Spleen (tissue), 11 donors: ENCODE results near the gene CDC7. TPM values are rescaled to one million over a fixed set of nuclear protein-coding genes. Genes with fewer than 3 reads are reported as not detected.

Source experiments
- DNase-seq: peaks from one replicate; pipeline ENCODE4 v3.0.0-alpha.2; 2020
- H3K27ac ChIP-seq, 8 donors: fragments of 200-600 bp; sonication (generic) in 7 of 8; 1 replicate in 4 of 8; 2 replicates in 4 of 8; pipeline versions ENCODE4 v1.5.0 to v1.8.0; 2016 to 2021; ENCODE audit warnings: inconsistent platforms in 4 of 8, mild to moderate bottlenecking in 4 of 8, moderate library complexity in 1 of 8
- H3K27me3 ChIP-seq, 7 donors: fragments of 200-600 bp; sonication (generic) in 6 of 7; replicated peaks in 1 of 7; 1 replicate in 4 of 7; 2 replicates in 3 of 7; pipeline versions ENCODE4 v1.5.0 to v1.8.0; 2016 to 2021; ENCODE audit warnings: inconsistent platforms in 3 of 7, mild to moderate bottlenecking in 1 of 7
- H3K36me3 ChIP-seq, 6 donors: fragments of 200-600 bp; sonication (generic) in 5 of 6; 1 replicate in 4 of 6; 2 replicates in 2 of 6; pipeline versions ENCODE4 v1.5.0 to v1.8.0; 2016 to 2021; ENCODE audit warnings: inconsistent platforms in 2 of 6
- H3K4me1 ChIP-seq, 6 donors: fragments of 200-600 bp; sonication (generic) in 5 of 6; 1 replicate in 3 of 6; 2 replicates in 3 of 6; pipeline versions ENCODE4 v1.5.0 to v1.8.0; 2016 to 2021; ENCODE audit warnings: inconsistent platforms in 3 of 6
- H3K4me3 ChIP-seq, 8 donors: fragments of 200-600 bp; sonication (generic) in 7 of 8; 1 replicate in 4 of 8; 2 replicates in 4 of 8; pipeline versions ENCODE4 v1.5.0 to v1.8.0; 2016 to 2021; ENCODE audit warnings: inconsistent platforms in 4 of 8, mild to moderate bottlenecking in 4 of 8, moderate library complexity in 2 of 8
- H3K9me3 ChIP-seq, 8 donors: fragments of 200-600 bp; sonication (generic) in 7 of 8; 1 replicate in 4 of 8; 2 replicates in 4 of 8; pipeline versions ENCODE4 v1.5.0 to v1.8.0; 2016 to 2021; ENCODE audit warnings: inconsistent platforms in 4 of 8
- POLR2A ChIP-seq, 3 donors: fragments of 450-650 bp; IDR thresholded peaks; one replicate each; pipeline ENCODE4 v1.5.1; 2017; ENCODE audit warnings: antibody characterized with exemption in 3 of 3, mild to moderate bottlenecking in 1 of 3
- POLR2AphosphoS5 ChIP-seq, 3 donors: sonication (generic); formaldehyde crosslinking; IDR thresholded peaks; one replicate each; pipeline ENCODE4 v1.5.1; 2017; ENCODE audit warnings: antibody characterized with exemption in 3 of 3
- WGBS, 5 donors: extraction: QIAGEN DNeasy Blood & Tissue Kit in 3 of 5; methylation state at CpG; one replicate each; pipeline versions ENCODE4 v1.1.5 to v1.1.7; 2013 to 2018; 5-methylcytosine and 5-hydroxymethylcytosine counted together
- intact Hi-C: fragments of 100-400 bp; cut with DNase I; formaldehyde crosslinking; loops from one replicate; pipeline ENCODE4 v1.15.0; 2023; ENCODE audit warnings: low total_unique reads
- polyA plus RNA-seq, 3 donors: library from polyadenylated mRNA; stranded (reverse); fragments of 200-250 nt; gene quantifications; one replicate each; pipeline ENCODE4 v1.2.1, GENCODE V29; 2013
- total RNA-seq, 7 donors: library from RNA; depleted of rRNA in 3 of 7; stranded (reverse); fragments of >200 nt in 3 of 7; fragmentation: NEBNext Ultra II Directional in 4 of 7; extraction: Animal tissue kit (Norgen Biotek cat#: 25700) in 4 of 7; gene quantifications; one replicate each; pipeline versions ENCODE4 v1.1.0 to v1.2.1, GENCODE V29; 2016 to 2021
- TF ChIP-seq, protein P1 (sequence below), 11 experiments: fragments of 200-600 bp in 7 of 11; fragments of 450-650 bp in 4 of 11; sonication (generic) in 4 of 11; IDR thresholded peaks in 8 of 11; conservative IDR thresholded peaks in 3 of 11; 1 replicate in 7 of 11; 2 replicates in 4 of 11; pipeline versions ENCODE4 v1.4.0 to v1.8.0; 2016 to 2021; ENCODE audit warnings: antibody characterized with exemption in 11 of 11, inconsistent platforms in 4 of 11, mild to moderate bottlenecking in 1 of 11
- donor health status: healthy with polysubstance abuse.
- donor health status: DM: no; HTN: no; CAD: no; lungs with moderate emphysema.
- donor health status: DM: no; HTN: no; CAD: no.
- donor health status: Bipolar disorder and iron deficiency.
- donor health status: healthy.
- donor health status: DM: no; HTN: no; CAD: no.
- donor health status: DM: yes; HTN: yes; CAD: no.

CDC7 gene
- total and polyA plus RNA-seq, 10 donors = 3.8 to 25.3 (median 11.5) TPM

GRCh38 chr1:91498498-91499245 lies 2.0 kb upstream of the CDC7 start:
- no peak for DNase-seq
- Histone ChIP-seq H3K9me3 (no peaks in the 10 kb centered on the region), H3K4me3 (no peak overlapping the region), H3K27me3 (no peaks in the 10 kb centered on the region), H3K36me3 (no peaks in the 10 kb centered on the region), H3K4me1 (peaks cover 0 to 39% (median 26%) of the 10 kb centered on the region in 6 donors), H3K27ac (no peak overlapping the region)
- no peak for TF ChIP-seq POLR2A (IDR thresholded peaks at IDR 0.05)
- no peak for TF ChIP-seq POLR2AphosphoS5 (IDR thresholded peaks at IDR 0.05)
- TF ChIP-seq, protein P1, sequence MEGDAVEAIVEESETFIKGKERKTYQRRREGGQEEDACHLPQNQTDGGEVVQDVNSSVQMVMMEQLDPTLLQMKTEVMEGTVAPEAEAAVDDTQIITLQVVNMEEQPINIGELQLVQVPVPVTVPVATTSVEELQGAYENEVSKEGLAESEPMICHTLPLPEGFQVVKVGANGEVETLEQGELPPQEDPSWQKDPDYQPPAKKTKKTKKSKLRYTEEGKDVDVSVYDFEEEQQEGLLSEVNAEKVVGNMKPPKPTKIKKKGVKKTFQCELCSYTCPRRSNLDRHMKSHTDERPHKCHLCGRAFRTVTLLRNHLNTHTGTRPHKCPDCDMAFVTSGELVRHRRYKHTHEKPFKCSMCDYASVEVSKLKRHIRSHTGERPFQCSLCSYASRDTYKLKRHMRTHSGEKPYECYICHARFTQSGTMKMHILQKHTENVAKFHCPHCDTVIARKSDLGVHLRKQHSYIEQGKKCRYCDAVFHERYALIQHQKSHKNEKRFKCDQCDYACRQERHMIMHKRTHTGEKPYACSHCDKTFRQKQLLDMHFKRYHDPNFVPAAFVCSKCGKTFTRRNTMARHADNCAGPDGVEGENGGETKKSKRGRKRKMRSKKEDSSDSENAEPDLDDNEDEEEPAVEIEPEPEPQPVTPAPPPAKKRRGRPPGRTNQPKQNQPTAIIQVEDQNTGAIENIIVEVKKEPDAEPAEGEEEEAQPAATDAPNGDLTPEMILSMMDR (IDR thresholded peaks at IDR 0.05 in 8 of 11, conservative IDR thresholded peaks at IDR 0.05 in 3 of 11) = no peak
- intact Hi-C loops = no loop called here
- WGBS, 5 donors = 96 to 98% (median 96%) methylated on average over 6 of the region's 6 CpGs

DNA sequence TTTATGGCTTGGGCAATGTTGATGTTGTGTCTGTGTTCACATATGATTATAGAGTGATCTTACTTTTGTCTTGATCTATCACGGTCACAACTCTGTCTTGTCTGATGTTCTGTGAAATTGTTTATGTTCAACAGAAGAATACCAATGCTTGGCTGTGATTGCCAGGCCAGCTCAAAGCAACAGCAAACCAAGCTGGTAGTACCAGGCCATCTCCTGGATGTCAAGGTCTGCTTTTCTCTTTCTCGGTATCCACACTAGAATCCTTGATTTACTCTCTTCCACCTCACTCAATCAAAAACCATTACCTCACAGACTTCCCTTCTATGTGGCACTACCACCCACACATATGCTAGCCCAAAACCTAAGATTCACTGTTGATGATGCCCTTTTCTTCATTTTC lies 1.3 kb upstream of the CDC7 start:
- Histone ChIP-seq H3K27me3 (no peaks in the 10 kb centered on the region), H3K27ac (peak overlapping the region in 5 of 8 donors; percentile 1 to 90 (median 87)), H3K4me3 (no peak overlapping the region), H3K9me3 (no peaks in the 10 kb centered on the region), H3K4me1 (peaks cover 0 to 43% (median 26%) of the 10 kb centered on the region in 6 donors), H3K36me3 (no peaks in the 10 kb centered on the region)
- WGBS, 5 donors = 88 to 98% (median 96%) methylated on average over 2 of the region's 2 CpGs
- no peak for DNase-seq
- TF ChIP-seq, protein P1 (IDR thresholded peaks at IDR 0.05 in 8 of 11, conservative IDR thresholded peaks at IDR 0.05 in 3 of 11) = no peak
- TF ChIP-seq POLR2A (IDR thresholded peaks at IDR 0.05) (no peak), POLR2AphosphoS5 (IDR thresholded peaks at IDR 0.05) (no peak)
- intact Hi-C loops = no loop called here

DNA sequence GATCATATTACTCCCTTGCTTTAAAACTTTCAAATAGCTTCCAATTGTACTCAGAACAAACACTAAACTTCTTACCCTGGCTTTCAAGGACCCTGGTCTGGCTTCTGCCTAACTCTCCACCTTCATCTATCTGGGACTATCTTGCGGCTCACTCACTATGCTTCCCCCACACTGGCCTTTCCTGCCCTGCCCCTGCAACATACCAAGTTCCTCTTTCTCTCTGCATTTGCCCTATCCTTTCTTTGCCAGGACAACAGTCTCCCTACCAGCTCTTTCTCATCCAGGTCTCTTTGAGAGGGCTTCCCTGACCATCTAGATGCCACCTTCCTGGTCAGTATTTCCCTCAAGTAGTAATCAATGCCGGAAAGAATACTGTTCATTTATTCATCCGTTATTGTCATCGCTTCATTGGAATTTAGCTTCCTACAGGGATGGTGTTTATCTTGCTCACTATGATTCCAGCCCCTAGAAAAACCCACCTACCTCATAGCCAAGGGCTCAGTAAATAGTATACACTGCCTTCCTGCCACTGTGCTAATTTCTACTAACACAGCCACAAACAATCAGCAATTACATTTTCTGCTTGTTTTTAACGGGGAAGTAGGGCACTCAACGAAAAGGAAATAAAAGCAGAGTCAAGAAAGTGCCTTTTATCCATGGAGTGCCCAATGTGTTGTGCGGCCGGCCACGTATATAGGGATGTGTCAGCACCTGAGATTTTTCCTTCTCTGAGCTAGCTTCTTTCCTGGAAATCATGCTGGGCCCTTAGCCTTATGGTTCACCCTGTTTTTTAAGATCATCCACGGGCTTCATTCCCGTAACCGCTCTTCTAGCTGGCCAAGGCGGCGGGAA lies 521 bp upstream of the CDC7 start:
- no peak for DNase-seq
- 15 to 19% (median 15%) methylated on average over 14 of the region's 14 CpGs for WGBS, 5 donors
- Histone ChIP-seq H3K36me3 (no peaks in the 10 kb centered on the region), H3K27me3 (no peaks in the 10 kb centered on the region), H3K9me3 (no peaks in the 10 kb centered on the region), H3K27ac (peak overlapping the region; percentile 48 to 91 (median 88)), H3K4me1 (peaks cover 0 to 47% (median 27%) of the 10 kb centered on the region in 6 donors), H3K4me3 (peak overlapping the region; percentile 68 to 97 (median 84))
- intact Hi-C loops = loop anchor here (10.0 kb wide), 1 partner anchor 215 kb away; no protein-coding TSS in a partner anchor
- TF ChIP-seq POLR2AphosphoS5 (IDR thresholded peaks at IDR 0.05) = no peak
- TF ChIP-seq POLR2A (IDR thresholded peaks at IDR 0.05) = no peak
- TF ChIP-seq, protein P1 (IDR thresholded peaks at IDR 0.05 in 8 of 11, conservative IDR thresholded peaks at IDR 0.05 in 3 of 11) = no peak

GRCh38 chr1:91501523-91501851 lies 836 bp downstream of the CDC7 start:
- TF ChIP-seq, protein P1 (IDR thresholded peaks at IDR 0.05 in 8 of 11, conservative IDR thresholded peaks at IDR 0.05 in 3 of 11) = peak in 3 of 11 experiments; percentile 2 to 8 (median 4)
- TF ChIP-seq POLR2A (IDR thresholded peaks at IDR 0.05) = no peak
- Histone ChIP-seq H3K27me3 (no peaks in the 10 kb centered on the region), H3K9me3 (no peaks in the 10 kb centered on the region), H3K36me3 (no peaks in the 10 kb centered on the region), H3K27ac (peak overlapping the region; percentile 48 to 91 (median 88)), H3K4me1 (peaks cover 0 to 61% (median 34%) of the 10 kb centered on the region in 6 donors), H3K4me3 (peak overlapping the region; percentile 68 to 97 (median 84))
- 0 to 2% (median 0%) methylated on average over 9 of the region's 9 CpGs for WGBS, 5 donors
- no peak for DNase-seq
- intact Hi-C loops = loop anchor here (10.0 kb wide), 1 partner anchor 217 kb away; no protein-coding TSS in a partner anchor
